HG03558 (cell line): ENCODE results near the gene MATN1.

Experiments used
- ATAC-seq: cut with Tn5 transposase; IDR thresholded peaks from one replicate; pipeline ENCODE4 v1.9.1; 2021; ENCODE audit warnings: moderate number of reproducible peaks; ENCODE audit not compliant: unreplicated experiment; ENCODE audit errors: extremely low read depth

MATN1 gene

DNA sequence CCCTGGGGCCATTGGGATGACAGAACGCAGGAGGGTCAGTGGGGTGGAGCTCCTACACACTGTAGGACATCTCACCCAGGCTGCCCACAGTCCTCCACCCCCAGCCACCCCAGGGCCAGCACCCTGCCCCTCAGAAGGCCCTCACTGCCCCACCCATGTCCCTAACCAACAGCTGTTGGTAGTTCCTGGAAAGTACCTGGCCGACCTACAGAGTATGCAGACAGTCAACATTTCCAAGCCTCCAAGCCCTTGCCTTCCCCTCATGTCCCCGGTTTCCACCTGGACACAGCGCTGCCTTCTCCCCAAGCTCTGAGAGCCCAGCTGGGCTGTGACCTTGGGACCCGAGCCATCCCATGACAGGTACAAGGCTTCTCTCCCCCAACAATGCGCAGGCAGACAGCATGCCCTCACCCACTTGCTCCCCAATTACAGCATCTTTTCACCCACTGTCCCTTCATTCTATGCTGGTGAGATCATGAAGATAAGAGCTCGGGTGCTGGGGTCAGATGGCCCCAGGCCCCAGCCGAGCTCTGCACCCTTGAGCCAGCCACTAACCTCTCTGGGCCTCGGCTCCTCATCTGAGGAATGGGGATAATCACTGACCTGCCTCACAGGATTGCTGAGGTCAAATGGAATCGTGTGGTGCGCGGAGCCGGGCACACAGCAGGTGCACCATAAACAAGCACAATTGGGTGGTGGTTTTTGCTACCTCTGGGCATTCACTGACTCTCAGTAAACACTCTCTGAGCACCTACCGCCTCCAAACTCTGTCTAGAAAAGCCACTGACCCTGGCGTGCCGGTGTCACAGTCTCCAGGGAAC lies 23.0 kb upstream of the MATN1 start:
- no peak for ATAC-seq

DNA sequence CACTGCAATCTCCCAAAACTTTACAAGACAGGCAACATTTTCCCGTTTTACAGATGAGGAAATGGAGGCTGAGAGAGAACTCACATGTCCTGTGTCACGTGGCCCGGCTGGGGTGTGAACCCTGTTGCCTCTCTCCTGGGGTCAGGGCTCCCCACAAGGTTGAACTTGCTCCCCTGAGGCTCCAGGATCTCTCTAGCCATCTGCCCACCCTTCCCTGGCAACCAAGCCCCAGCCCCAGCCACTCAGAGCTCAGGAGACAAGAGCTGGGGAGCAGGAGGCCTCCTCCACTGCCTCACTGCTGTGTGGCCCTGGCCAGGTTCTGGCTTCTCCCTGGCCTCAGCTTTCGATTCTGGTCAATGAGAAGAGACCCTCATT lies 22.4 kb upstream of the MATN1 start:
- ATAC-seq: no peak

- no peak for ATAC-seq
Observed at GRCh38 chr1:30745156-30745833, 21.9 kb upstream of the MATN1 start.

DNA sequence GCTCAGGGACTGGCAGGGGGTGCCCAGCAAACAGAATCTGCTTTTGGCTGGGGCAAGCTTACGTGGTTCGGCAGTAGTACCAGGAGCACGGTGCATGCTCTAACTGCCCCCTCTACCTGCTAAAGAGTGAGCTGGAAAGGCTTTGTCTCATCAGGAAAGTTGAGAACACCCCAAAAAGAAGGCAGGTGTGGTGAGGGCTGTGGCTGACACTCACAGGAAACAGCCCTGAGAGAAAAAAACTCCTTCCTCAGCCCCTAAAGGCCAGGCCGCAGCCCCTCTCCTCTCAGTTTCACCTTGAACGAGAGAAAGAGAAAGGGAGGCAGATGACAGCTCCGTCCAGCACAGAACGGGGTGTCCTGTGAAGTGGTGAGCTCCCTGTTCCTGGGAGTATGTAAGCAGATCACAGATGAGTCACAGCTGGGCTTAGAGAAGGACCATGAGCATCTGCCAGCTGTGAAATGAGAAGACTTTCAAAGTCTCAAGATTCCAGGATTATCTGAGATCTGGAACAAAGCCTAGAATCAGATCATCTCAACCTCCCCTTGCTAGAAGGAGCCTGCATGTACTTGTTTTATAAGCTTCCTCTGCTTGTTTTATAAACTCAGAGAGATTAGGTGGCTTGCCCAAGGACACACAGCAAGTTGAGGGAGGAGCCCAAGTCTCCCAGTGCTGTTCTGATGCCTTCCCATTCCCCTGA lies 20.8 kb upstream of the MATN1 start:
- no peak for ATAC-seq

DNA sequence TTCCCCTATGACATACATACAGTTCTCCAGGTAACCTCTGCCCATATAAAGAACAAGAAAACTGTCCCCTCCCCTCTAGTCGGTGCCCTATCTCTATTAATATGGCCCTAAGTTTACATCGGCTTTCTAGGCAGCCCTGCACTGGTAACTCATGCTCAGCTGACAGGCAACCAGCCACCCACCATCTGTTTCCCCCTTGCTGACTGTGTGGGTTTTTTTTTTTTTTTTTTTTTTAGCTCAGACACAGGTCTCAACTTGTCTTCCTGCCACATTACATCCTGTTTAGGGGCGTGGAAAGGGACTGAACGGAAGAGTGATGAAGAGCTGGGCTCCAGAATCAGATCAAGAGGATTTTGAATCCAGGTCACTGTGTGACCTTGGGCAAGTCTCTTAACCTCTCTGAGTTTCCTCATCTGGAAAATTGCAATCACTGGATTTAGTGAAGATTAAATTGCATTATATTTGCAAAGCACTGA lies 20.2 kb upstream of the MATN1 start:
- no peak for ATAC-seq

GRCh38 chr1:30742963-30743559 lies 19.7 kb upstream of the MATN1 start:
- ATAC-seq: no peak

DNA sequence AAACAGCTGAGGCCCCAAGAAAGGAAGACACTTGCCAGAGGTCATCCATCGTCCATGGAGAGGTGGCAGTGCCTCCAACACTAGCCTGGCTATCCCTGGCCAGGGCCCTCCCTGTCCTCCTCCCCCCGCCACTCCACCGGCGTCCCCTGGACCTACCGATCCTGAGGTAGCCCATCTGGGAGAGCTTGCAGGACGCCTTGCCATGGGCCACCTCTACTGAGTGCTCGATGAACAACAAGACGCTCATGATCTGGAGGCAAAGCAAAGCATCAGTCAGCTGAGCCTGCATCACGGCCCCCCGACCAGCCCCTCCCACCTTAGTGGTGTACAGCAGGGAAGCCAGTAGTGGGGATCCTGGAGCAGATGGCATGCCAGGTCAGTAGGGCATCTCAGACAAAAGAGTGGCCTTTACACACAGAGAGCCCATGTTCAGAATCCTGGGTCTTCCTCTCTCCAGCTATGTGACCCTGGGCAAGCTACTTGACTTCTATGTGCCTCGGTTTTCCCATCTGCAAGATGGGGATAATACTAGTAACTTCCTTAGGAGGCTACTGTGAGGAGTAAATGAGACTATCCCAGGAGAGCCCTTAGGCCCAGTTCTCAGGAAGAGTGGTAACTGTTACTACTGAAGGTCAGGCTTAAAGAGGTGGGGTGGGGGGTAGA lies 19.0 kb upstream of the MATN1 start:
- ATAC-seq: no peak

GRCh38 chr1:30741239-30741894 lies 18.0 kb upstream of the MATN1 start:
- ATAC-seq: no peak

- ATAC-seq: no peak
Observed at GRCh38 chr1:30740251-30741238, 17.2 kb upstream of the MATN1 start.

DNA sequence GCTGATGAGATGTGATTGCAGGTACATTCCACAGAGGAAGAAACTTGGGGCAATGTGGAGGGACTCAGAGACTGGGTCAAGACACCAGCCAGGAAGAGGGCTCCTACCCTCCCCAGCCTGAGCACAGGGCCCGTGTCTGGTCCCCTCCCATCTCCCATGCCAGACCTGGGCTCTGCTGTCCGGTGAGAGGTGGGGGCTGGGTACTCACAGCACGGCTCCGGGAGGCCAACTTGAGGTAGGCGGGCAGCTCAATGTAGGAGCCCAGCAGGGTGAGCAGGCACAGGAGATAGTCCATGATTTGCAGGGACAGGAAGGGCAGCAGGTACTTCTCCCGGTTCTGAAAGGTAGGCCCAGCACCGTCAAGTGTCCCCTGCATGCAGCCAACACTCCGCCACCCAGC lies 16.2 kb upstream of the MATN1 start:
- no peak for ATAC-seq

GRCh38 chr1:30738715-30739559 lies 15.6 kb upstream of the MATN1 start:
- no peak for ATAC-seq

DNA sequence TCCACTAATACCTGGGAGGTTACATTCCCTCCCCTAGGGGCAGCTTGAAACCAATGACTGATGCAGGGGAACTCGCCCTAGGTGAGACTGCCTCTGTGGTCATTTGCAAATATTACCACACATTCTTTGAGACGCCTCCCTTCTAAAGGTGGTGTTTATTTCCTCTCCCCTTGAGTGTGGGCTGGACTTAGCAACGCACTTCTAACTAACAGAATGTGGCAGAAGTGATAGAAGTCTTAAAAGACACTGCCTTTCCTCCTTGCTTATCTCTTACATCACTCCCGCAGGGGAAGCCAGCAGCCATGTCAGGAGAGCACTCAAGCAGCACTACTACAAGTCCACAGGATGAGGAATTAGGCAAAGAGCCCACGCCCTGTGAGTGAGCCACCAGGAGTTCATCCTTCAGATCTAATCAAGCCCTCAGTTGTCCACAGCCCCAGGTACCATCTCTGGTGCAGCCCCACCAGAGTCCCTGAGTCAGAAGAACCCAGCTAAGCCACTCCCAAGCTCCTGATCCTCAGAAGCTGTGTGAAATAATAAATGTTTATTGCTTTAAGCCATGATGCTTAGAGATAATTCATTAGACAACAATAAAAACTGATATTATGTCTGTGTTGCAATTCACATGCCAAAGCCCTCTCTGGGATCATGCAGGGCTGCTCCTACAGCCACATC lies 14.8 kb upstream of the MATN1 start:
- ATAC-seq: no peak

- ATAC-seq: no peak
Observed at GRCh38 chr1:30737357-30738039, 14.1 kb upstream of the MATN1 start.

DNA sequence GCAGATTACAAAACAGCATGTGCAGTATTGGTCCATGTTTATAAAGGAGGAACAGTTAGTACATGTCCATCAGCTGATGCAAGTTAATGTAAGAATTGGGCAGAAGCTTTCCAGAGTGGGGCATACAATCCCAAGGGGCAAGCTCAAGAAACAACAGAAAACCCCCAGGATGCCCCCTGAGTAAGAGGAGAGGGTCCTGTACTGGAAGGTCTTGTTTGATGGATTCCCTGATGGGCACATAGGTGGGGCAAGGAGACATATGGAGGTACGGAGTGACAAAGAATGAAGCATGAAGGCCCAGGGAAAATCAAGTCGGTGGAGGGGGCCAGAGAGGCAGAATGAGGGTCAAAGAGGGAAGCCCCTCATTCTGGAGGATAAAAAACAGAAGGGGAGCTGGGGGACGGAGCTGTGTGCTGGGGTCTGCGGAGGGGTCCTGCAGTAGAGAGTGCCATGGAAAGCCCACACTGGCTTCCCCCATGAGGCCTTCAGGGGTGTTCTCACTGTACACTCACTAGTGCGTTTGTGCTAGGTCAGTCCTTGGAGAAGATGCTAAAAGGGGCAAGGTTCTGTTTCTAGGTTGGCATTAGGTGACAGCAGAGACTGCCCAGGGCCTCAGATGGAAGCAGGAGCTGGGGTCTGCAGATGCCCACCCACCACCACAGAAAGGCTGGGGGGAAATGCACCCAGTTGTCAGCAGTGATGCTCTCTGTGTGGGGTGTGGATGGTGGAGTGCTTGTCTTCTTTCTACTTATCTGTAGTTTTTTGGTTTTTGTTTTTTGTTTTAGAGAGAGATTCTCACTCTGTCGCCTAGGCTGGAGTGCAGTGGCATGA lies 12.5 kb upstream of the MATN1 start:
- ATAC-seq: no peak

DNA sequence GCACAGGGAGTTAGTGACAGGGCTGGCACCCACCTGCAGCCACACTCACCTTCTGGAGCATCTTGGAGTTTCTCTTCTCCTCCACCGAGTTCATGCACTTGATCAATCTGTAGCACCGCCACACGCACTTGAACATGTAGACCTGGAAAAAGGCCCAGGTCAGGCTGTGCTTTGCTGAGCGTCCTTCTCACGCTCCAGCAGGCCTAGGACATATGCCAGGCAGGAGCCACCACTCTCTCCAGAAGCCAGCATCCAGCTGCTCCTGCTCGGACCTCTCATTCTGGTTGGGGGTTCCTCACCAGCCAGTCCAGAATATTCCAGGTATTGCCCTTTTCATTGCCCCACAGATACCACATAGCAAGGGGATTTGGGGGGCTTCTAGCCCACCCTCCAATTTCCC lies 11.7 kb upstream of the MATN1 start:
- ATAC-seq: no peak

- no peak for ATAC-seq
Observed at GRCh38 chr1:30734580-30734979, 11.2 kb upstream of the MATN1 start.
